ENCODE data around the gene FOXO6.

Gene FOXO6

GRCh38 chr1:41419584-41420295 is 58.5 kb downstream of the FOXO6 start:
- H3K9me3 Mint-ChIP-seq = no peaks in the 10 kb centered on the region
- H3K27me3 Mint-ChIP-seq (ENCODE audit: low read depth, poor library complexity) = peaks cover 23% of the 10 kb centered on the region
- no peaks in the 10 kb centered on the region for H3K36me3 Mint-ChIP-seq (ENCODE audit: low read depth)
- H3K27ac Mint-ChIP-seq = no peak overlapping the region
- peaks cover 31% of the 10 kb centered on the region for H3K4me1 Mint-ChIP-seq
- DNase-seq = no peak
- no peak for TF ChIP-seq CTCF (IDR thresholded peaks at IDR 0.05)
- H3K4me3 Mint-ChIP-seq = no peak overlapping the region

GRCh38 chr1:41420351-41420750 is 59.1 kb downstream of the FOXO6 start:
- Mint-ChIP-seq H3K36me3 (ENCODE audit: low read depth) (no peaks in the 10 kb centered on the region), H3K9me3 (no peaks in the 10 kb centered on the region), H3K27me3 (ENCODE audit: low read depth, poor library complexity) (peaks cover 23% of the 10 kb centered on the region), H3K27ac (no peak overlapping the region), H3K4me1 (peaks cover 25% of the 10 kb centered on the region), H3K4me3 (no peak overlapping the region)
- no peak for TF ChIP-seq CTCF (IDR thresholded peaks at IDR 0.05)
- no peak for DNase-seq

GRCh38 chr1:41420860-41421259 is 59.6 kb downstream of the FOXO6 start:
- Mint-ChIP-seq H3K4me3 (no peak overlapping the region), H3K36me3 (ENCODE audit: low read depth) (no peaks in the 10 kb centered on the region), H3K9me3 (no peaks in the 10 kb centered on the region), H3K27me3 (ENCODE audit: low read depth, poor library complexity) (peaks cover 20% of the 10 kb centered on the region), H3K27ac (no peak overlapping the region), H3K4me1 (peaks cover 21% of the 10 kb centered on the region)
- DNase-seq = no peak
- no peak for TF ChIP-seq CTCF (IDR thresholded peaks at IDR 0.05)

- no peak overlapping the region for H3K27ac Mint-ChIP-seq
- H3K27me3 Mint-ChIP-seq (ENCODE audit: low read depth, poor library complexity) = peaks cover 17% of the 10 kb centered on the region
- no peaks in the 10 kb centered on the region for H3K9me3 Mint-ChIP-seq
- peaks cover 15% of the 10 kb centered on the region for H3K4me1 Mint-ChIP-seq
- no peak overlapping the region for H3K4me3 Mint-ChIP-seq
- DNase-seq = no peak
- H3K36me3 Mint-ChIP-seq (ENCODE audit: low read depth) = no peaks in the 10 kb centered on the region
- TF ChIP-seq CTCF (IDR thresholded peaks at IDR 0.05) = no peak
These were observed 61.1 kb downstream of the FOXO6 start for GRCh38 chr1:41422306-41422705.

- TF ChIP-seq CTCF (IDR thresholded peaks at IDR 0.05) = peak; percentile 37
- DNase-seq = peak; percentile 51
- Mint-ChIP-seq H3K9me3 (no peaks in the 10 kb centered on the region), H3K4me1 (peaks cover 25% of the 10 kb centered on the region), H3K4me3 (no peak overlapping the region), H3K36me3 (ENCODE audit: low read depth) (no peaks in the 10 kb centered on the region), H3K27me3 (ENCODE audit: low read depth, poor library complexity) (peaks cover 11% of the 10 kb centered on the region), H3K27ac (no peak overlapping the region)
These were observed 62.4 kb downstream of the FOXO6 start for GRCh38 chr1:41423511-41424191.

Data from nephron progenitor cell (in vitro differentiated cells).